Breast epithelium (tissue), 4 donors: Measurements from ENCODE around the gene GP1BB. TPM values are rescaled to one million over a fixed set of nuclear protein-coding genes. Genes with fewer than 3 reads are reported as not detected.
A peak's percentile ranks its signal among the peaks of the same experiment; 100 is the strongest.

Source experiments
- DNase-seq, 2 donors: peaks; one replicate each; pipeline ENCODE4 v3.0.0-alpha.2; 2019; ENCODE audit warnings: low spot score in 2 of 2
- H3K27ac ChIP-seq, 2 donors: fragments of 200-600 bp; sonication (generic) in 1 of 2; one replicate each; pipeline ENCODE4 v1.5.1; 2016 to 2019; ENCODE audit warnings: mild to moderate bottlenecking in 1 of 2
- H3K27me3 ChIP-seq, 2 donors: fragments of 200-600 bp; sonication (generic) in 1 of 2; one replicate each; pipeline versions ENCODE4 v1.5.1 to v1.6.0; 2017 to 2019; ENCODE audit warnings: control low read depth in 1 of 2, mild to moderate bottlenecking in 1 of 2
- H3K36me3 ChIP-seq: fragments of 200-600 bp; one replicate; pipeline ENCODE4 v1.5.1; 2019
- H3K4me1 ChIP-seq, 2 donors: fragments of 200-600 bp; sonication (generic); one replicate each; pipeline ENCODE4 v1.5.1; 2016 to 2019; ENCODE audit warnings: control low read depth in 1 of 2
- H3K4me3 ChIP-seq, 3 donors: fragments of 200-600 bp; sonication (generic); 1 replicate in 2 of 3; 2 replicates in 1 of 3; pipeline ENCODE4 v1.5.1; 2016 to 2019; ENCODE audit warnings: mild to moderate bottlenecking in 3 of 3, moderate library complexity in 2 of 3
- H3K9me3 ChIP-seq, 2 donors: fragments of 200-600 bp; sonication (generic) in 1 of 2; one replicate each; pipeline ENCODE4 v1.5.1; 2016 to 2019; ENCODE audit warnings: control low read depth in 1 of 2
- CTCF ChIP-seq, 3 donors: fragments of 450-650 bp; IDR thresholded peaks; one replicate each; pipeline ENCODE4 v1.5.1; 2016 to 2017; ENCODE audit warnings: antibody characterized with exemption in 3 of 3, mild to moderate bottlenecking in 3 of 3, moderate library complexity in 3 of 3
- POLR2A ChIP-seq: fragments of 450-650 bp; IDR thresholded peaks from one replicate; pipeline ENCODE4 v1.6.1; 2016; ENCODE audit warnings: antibody characterized with exemption, mild to moderate bottlenecking, moderate library complexity
- POLR2AphosphoS5 ChIP-seq, 3 donors: sonication (generic); formaldehyde crosslinking; IDR thresholded peaks; one replicate each; pipeline ENCODE4 v1.6.1; 2017; ENCODE audit warnings: antibody characterized with exemption in 3 of 3
- intact Hi-C: fragments of 100-400 bp; cut with DNase I; formaldehyde crosslinking; loops from one replicate; pipeline ENCODE4 v1.15.1; 2023; ENCODE audit warnings: low total_unique reads
- total RNA-seq, 3 donors: library from RNA; depleted of rRNA; stranded (reverse); fragments of >200 nt; gene quantifications; one replicate each; pipeline ENCODE4 v1.1.0, GENCODE V29; 2016

GP1BB gene
- total RNA-seq, 3 donors from 2014 or later, result 1.3 to 6.2 (median 2.9) TPM

DNA sequence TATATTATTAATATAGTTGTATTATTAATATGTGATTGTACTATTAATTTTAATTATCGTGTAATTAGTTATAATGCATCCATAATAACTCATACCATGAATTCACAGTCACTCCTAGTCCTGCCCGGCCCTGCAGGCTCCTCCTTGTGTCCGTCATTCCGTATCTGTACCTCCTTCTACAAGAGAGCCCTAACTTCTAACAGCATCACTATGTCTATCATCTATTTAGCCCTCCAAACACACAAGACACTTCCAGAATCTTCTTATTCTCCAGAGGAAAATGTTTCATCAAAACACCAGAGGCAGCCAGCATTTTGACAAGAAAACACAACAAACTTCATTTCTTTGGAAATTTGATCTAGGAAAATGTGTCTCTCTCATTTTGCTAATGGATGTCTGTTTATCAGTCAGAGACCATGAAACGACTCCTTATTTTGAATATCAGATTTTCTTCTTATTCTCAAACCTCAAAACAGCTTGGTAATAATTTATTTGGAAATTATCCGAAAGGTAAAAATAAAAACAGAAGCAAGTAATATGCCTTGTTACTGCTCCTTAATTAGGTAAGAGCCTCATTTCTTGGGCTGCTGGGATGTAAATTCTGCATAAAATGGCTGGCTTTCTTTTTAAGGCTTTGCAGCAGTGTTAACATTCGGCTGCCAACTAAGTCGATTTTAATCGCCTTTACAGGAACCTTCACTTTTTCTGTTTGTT lies 32.2 kb upstream of the GP1BB start:
- Histone ChIP-seq H3K36me3 (no peaks in the 10 kb centered on the region), H3K9me3 (no peaks in the 10 kb centered on the region), H3K4me1 (no peaks in the 10 kb centered on the region), H3K27me3 (no peaks in the 10 kb centered on the region), H3K27ac (peak overlapping the region; percentile 70 to 82), H3K4me3 (peak overlapping the region; percentile 1 to 56 (median 28))
- TF ChIP-seq POLR2AphosphoS5 (IDR thresholded peaks at IDR 0.05), result no peak
- no peak for TF ChIP-seq POLR2A
- no peak for TF ChIP-seq CTCF (IDR thresholded peaks at IDR 0.05)
- intact Hi-C loops, result no loop called here
- DNase-seq, result no peak

- peak; percentile 50 to 76 for DNase-seq
- TF ChIP-seq CTCF (IDR thresholded peaks at IDR 0.05) (no peak), POLR2A (no peak)
- Histone ChIP-seq H3K36me3 (no peaks in the 10 kb centered on the region), H3K9me3 (no peaks in the 10 kb centered on the region), H3K4me1 (no peaks in the 10 kb centered on the region), H3K27me3 (no peaks in the 10 kb centered on the region), H3K27ac (peak overlapping the region; percentile 70 to 82), H3K4me3 (peak overlapping the region; percentile 1 to 56 (median 28))
- intact Hi-C loops, result no loop called here
Observed at GRCh38 chr22:19691721-19692341, 31.5 kb upstream of the GP1BB start.

GRCh38 chr22:19693581-19693980 lies 29.8 kb upstream of the GP1BB start:
- intact Hi-C loops, result no loop called here
- DNase-seq, result no peak
- no peaks in the 10 kb centered on the region for H3K4me1 ChIP-seq
- H3K27me3 ChIP-seq, result no peaks in the 10 kb centered on the region
- TF ChIP-seq CTCF (IDR thresholded peaks at IDR 0.05) (no peak), POLR2AphosphoS5 (IDR thresholded peaks at IDR 0.05) (no peak), POLR2A (no peak)
- H3K9me3 ChIP-seq, result no peaks in the 10 kb centered on the region
- no peaks in the 10 kb centered on the region for H3K36me3 ChIP-seq
- H3K4me3 ChIP-seq, result no peak overlapping the region
- H3K27ac ChIP-seq, result no peak overlapping the region

DNA sequence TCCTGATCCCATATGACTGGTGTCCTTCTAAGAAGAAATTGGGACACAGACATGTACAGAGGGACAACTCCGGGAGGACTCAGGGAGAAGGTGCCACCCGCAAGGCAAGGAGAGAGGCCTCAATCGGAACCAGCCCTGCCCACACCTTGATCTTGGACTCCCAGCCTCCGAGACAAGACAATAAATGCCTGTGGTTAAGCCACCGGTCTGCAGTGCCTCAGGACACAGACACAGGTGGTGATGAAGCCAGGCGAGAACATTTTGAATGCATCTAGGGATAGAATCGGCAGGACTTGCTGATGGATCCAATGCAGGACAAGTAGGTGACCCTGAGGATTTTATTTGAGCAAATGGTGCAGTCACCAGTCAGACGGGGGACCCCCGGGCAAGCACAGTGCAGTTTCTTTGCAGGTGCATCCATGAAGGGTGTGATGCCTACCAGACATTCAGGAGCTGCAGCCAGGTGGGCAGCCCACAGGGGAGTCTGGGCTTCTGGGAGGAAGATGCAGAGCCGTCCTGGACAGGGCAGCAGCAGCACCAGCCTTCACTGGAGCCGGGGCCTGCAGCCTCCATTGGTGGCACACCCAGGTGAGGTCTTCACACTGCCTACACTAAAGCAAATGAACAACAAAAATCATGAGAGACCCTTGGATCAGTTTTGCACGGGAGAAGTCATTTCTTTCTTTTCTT lies 29.2 kb upstream of the GP1BB start:
- H3K9me3 ChIP-seq, result no peaks in the 10 kb centered on the region
- peak in 1 of 2 donors; percentile 15 for DNase-seq
- intact Hi-C loops, result no loop called here
- H3K27ac ChIP-seq, result no peak overlapping the region
- no peak for TF ChIP-seq POLR2AphosphoS5 (IDR thresholded peaks at IDR 0.05)
- no peak for TF ChIP-seq CTCF (IDR thresholded peaks at IDR 0.05)
- no peak for TF ChIP-seq POLR2A
- H3K4me1 ChIP-seq, result no peaks in the 10 kb centered on the region
- H3K36me3 ChIP-seq, result no peaks in the 10 kb centered on the region
- no peaks in the 10 kb centered on the region for H3K27me3 ChIP-seq
- H3K4me3 ChIP-seq, result no peak overlapping the region

- TF ChIP-seq POLR2A, result no peak
- TF ChIP-seq POLR2AphosphoS5 (IDR thresholded peaks at IDR 0.05), result no peak
- TF ChIP-seq CTCF (IDR thresholded peaks at IDR 0.05), result no peak
- Histone ChIP-seq H3K4me1 (no peaks in the 10 kb centered on the region), H3K9me3 (no peaks in the 10 kb centered on the region), H3K36me3 (no peaks in the 10 kb centered on the region), H3K4me3 (no peak overlapping the region), H3K27ac (no peak overlapping the region), H3K27me3 (no peaks in the 10 kb centered on the region)
- intact Hi-C loops, result no loop called here
- peak in 1 of 2 donors; percentile 35 for DNase-seq
Observed at GRCh38 chr22:19694696-19695095, 28.6 kb upstream of the GP1BB start.
